Naive thymus-derived CD4-positive, alpha-beta T cell (primary cell): ENCODE data around the gene PIM3. TPM values are rescaled to one million over a fixed set of nuclear protein-coding genes. Genes with fewer than 3 reads are reported as not detected.
"Not testable (repeated sequence)": the region's sequence is repeated elsewhere in the genome, so short reads cannot be mapped to it uniquely, and the experiment has no call there.

Experiments
- ATAC-seq: fragments of 150-1000 bp; cut with Tn5 transposase; 2 replicates; pipeline ENCODE4 v1.10.0; 2021; ENCODE audit warnings: mild to moderate bottlenecking, moderate library complexity
- CTCF ChIA-PET: fragments of 350-600 bp; sonication (Branson Sonifier 250); formaldehyde crosslinking; loops from one replicate; lab custom pipeline; 2021; ENCODE audit warnings: antibody characterized with exemption; lab: Charles Lee
- POLR2A ChIA-PET: fragments of 350-600 bp; sonication (Branson Sonifier 250); formaldehyde crosslinking; loops from one replicate; lab custom pipeline; 2021; ENCODE audit warnings: antibody characterized with exemption, inconsistent platforms; lab: Charles Lee
- DNase-seq, 9 donors: peaks; one replicate each; pipeline versions ENCODE4 v3.0.0 to v3.0.0-alpha.2; 2020 to 2022; ENCODE audit warnings: mixed read lengths in 1 of 9
- H3K27ac ChIP-seq: one replicate; pipeline ENCODE4 v1.7.0; 2013; ENCODE audit warnings: mild to moderate bottlenecking, low read depth, low read length, moderate library complexity
- H3K27me3 ChIP-seq, 2 donors: one replicate each; pipeline ENCODE4 v1.7.0; 2013; ENCODE audit warnings: low read length in 2 of 2, mild to moderate bottlenecking in 2 of 2, moderate library complexity in 2 of 2; ENCODE audit not compliant: control insufficient read depth in 2 of 2, insufficient read depth in 2 of 2
- H3K36me3 ChIP-seq, 3 experiments: 1 replicate in 2 of 3; 2 replicates in 1 of 3; pipeline ENCODE4 v1.7.0; 2013; ENCODE audit warnings: low read length in 3 of 3, mild to moderate bottlenecking in 3 of 3, moderate library complexity in 1 of 3; ENCODE audit not compliant: insufficient read depth in 3 of 3, control insufficient read depth in 2 of 3
- H3K4me1 ChIP-seq, 2 donors: one replicate each; pipeline ENCODE4 v1.7.0; 2013; ENCODE audit warnings: low read length in 2 of 2, mild to moderate bottlenecking in 2 of 2, moderate library complexity in 1 of 2; ENCODE audit not compliant: control insufficient read depth in 2 of 2, insufficient read depth in 2 of 2
- H3K4me3 ChIP-seq: 2 replicates; pipeline ENCODE4 v1.7.0; 2013; ENCODE audit warnings: mild to moderate bottlenecking, low read length
- H3K9me3 ChIP-seq, 3 experiments: 1 replicate in 2 of 3; 2 replicates in 1 of 3; pipeline ENCODE4 v1.7.0; 2013; ENCODE audit warnings: low read length in 3 of 3; ENCODE audit not compliant: control insufficient read depth in 2 of 3
- H3K27ac Mint-ChIP-seq, 9 donors: one replicate each; pipeline ENCODE4 v1.8.0; 2020 to 2022; ENCODE audit warnings: mixed read lengths in 9 of 9, mild to moderate bottlenecking in 8 of 9, moderate library complexity in 5 of 9, inconsistent platforms in 2 of 9
- H3K27me3 Mint-ChIP-seq, 5 donors: one replicate each; pipeline ENCODE4 v1.8.0; 2021 to 2022; ENCODE audit warnings: mixed read lengths in 5 of 5, mild to moderate bottlenecking in 1 of 5
- H3K36me3 Mint-ChIP-seq, 5 donors: one replicate each; pipeline ENCODE4 v1.8.0; 2020 to 2022; ENCODE audit warnings: mixed read lengths in 5 of 5, mild to moderate bottlenecking in 3 of 5, inconsistent platforms in 1 of 5
- H3K4me1 Mint-ChIP-seq, 7 donors: one replicate each; pipeline ENCODE4 v1.8.0; 2020 to 2022; ENCODE audit warnings: mixed read lengths in 7 of 7, mild to moderate bottlenecking in 3 of 7, inconsistent platforms in 1 of 7
- H3K4me3 Mint-ChIP-seq, 10 donors: one replicate each; pipeline ENCODE4 v1.8.0; 2020 to 2022; ENCODE audit warnings: mild to moderate bottlenecking in 10 of 10, mixed read lengths in 10 of 10, moderate library complexity in 6 of 10, inconsistent platforms in 2 of 10
- H3K9me3 Mint-ChIP-seq, 11 donors: one replicate each; pipeline ENCODE4 v1.8.0; 2020 to 2022; ENCODE audit warnings: mixed read lengths in 11 of 11, mild to moderate bottlenecking in 4 of 11, inconsistent platforms in 1 of 11, moderate library complexity in 1 of 11
- intact Hi-C, 2 donors: fragments of 100-400 bp; cut with micrococcal nuclease; formaldehyde crosslinking; loops; one replicate each; pipeline ENCODE4 v1.15.1; 2023
- polyA plus RNA-seq, 2 donors: library from polyadenylated mRNA; unstranded; fragments of 300-500 nt; fragmentation: Illumina TruSeq; gene quantifications; one replicate each; pipeline ENCODE4 v1.2.3, GENCODE V29; 2021
- total RNA-seq, 6 experiments: library from RNA in 5 of 6; stranded (reverse) in 5 of 6; gene quantifications; 1 replicate in 5 of 6; 2 replicates in 1 of 6; pipeline ENCODE4 v1.2.3 and lab custom pipeline; 2021 to 2026

The PIM3 gene
- total and polyA plus RNA-seq, 7 experiments from 2014 or later: 21.3 to 164 (median 54.6) TPM

GRCh38 chr22:49943771-49944398 is 16.7 kb upstream of the PIM3 start:
- H3K36me3 ChIP-seq: no peaks in the 10 kb centered on the region
- CTCF ChIA-PET: no interaction called here
- no peaks in the 10 kb centered on the region for H3K27me3 ChIP-seq
- peaks cover 0 to 5% (median 0%) of the 10 kb centered on the region in 5 donors for H3K36me3 Mint-ChIP-seq
- peaks cover 0 to 16% (median 0%) of the 10 kb centered on the region in 11 donors for H3K9me3 Mint-ChIP-seq
- no peak overlapping the region for H3K4me3 Mint-ChIP-seq
- peak overlapping the region; percentile 86 for H3K27ac ChIP-seq
- intact Hi-C loops: no loop called here
- no peaks in the 10 kb centered on the region for H3K9me3 ChIP-seq
- H3K4me3 ChIP-seq: no peak overlapping the region
- H3K27ac Mint-ChIP-seq: peak overlapping the region in 7 of 9 donors; percentile 29 to 99 (median 60)
- DNase-seq (no peak), ATAC-seq (no peak)
- H3K27me3 Mint-ChIP-seq: no peaks in the 10 kb centered on the region
- peaks cover 8 to 23% (median 13%) of the 10 kb centered on the region in 7 donors for H3K4me1 Mint-ChIP-seq
- POLR2A ChIA-PET: interaction anchor here (0.8 to 1.0 kb wide), 2 partner anchors 27 to 105 kb away, joined by 3 to 5 read pairs; no protein-coding TSS in a partner anchor
- peaks cover 9 to 18% of the 10 kb centered on the region in 2 donors for H3K4me1 ChIP-seq

GRCh38 chr22:49944399-49944891 is 16.1 kb upstream of the PIM3 start:
- peaks cover 9 to 18% of the 10 kb centered on the region in 2 donors for H3K4me1 ChIP-seq
- no peaks in the 10 kb centered on the region for H3K36me3 ChIP-seq
- ChIA-PET POLR2A (interaction anchor here (0.8 to 0.9 kb wide), 2 partner anchors 25 to 26 kb away, joined by 3 read pairs; no protein-coding TSS in a partner anchor), CTCF (no interaction called here)
- Mint-ChIP-seq H3K27me3 (no peaks in the 10 kb centered on the region), H3K36me3 (peaks cover 0 to 5% (median 0%) of the 10 kb centered on the region in 5 donors), H3K4me3 (no peak overlapping the region), H3K27ac (peak overlapping the region in 6 of 9 donors; percentile 42 to 99 (median 82)), H3K9me3 (peaks cover 0 to 16% (median 0%) of the 10 kb centered on the region in 11 donors), H3K4me1 (peaks cover 8 to 20% (median 12%) of the 10 kb centered on the region in 7 donors)
- no peaks in the 10 kb centered on the region for H3K27me3 ChIP-seq
- DNase-seq: no peak
- intact Hi-C loops: no loop called here
- ATAC-seq: no peak
- H3K9me3 ChIP-seq: no peaks in the 10 kb centered on the region
- peak overlapping the region; percentile 86 for H3K27ac ChIP-seq
- H3K4me3 ChIP-seq: no peak overlapping the region

- not testable (repeated sequence) for H3K27me3 ChIP-seq, H3K4me3 ChIP-seq, H3K36me3 ChIP-seq, H3K27me3 Mint-ChIP-seq, H3K9me3 ChIP-seq, H3K36me3 Mint-ChIP-seq
- Mint-ChIP-seq H3K9me3 (peaks cover 0 to 16% (median 0%) of the 10 kb centered on the region in 11 donors), H3K4me3 (peak overlapping the region in 8 of 10 donors; percentile 20 to 80 (median 60)), H3K27ac (peak overlapping the region; percentile 86 to 99 (median 97)), H3K4me1 (peaks cover 8 to 19% (median 12%) of the 10 kb centered on the region in 7 donors)
- peaks cover 9 to 18% of the 10 kb centered on the region in 2 donors for H3K4me1 ChIP-seq
- ATAC-seq (peak; percentile 65), DNase-seq (peak in 7 of 9 donors; percentile 67 to 87 (median 80))
- H3K27ac ChIP-seq: peak overlapping the region; percentile 86
- CTCF ChIA-PET: interaction anchor here (0.5 kb wide), 1 partner anchor 259 kb away, joined by 6 read pairs; no protein-coding TSS in a partner anchor
- intact Hi-C loops: loop anchor here (1.0 kb wide), 2 partner anchors 9 to 15 kb away; partner anchors contain the start of gene PIM3 (in 2 of the 2)
- POLR2A ChIA-PET: interaction anchor here (0.6 to 2.0 kb wide), 5 partner anchors 9 to 73 kb away, joined by 3 to 11 read pairs (median 3); partner anchors contain the start of gene PIM3
These were observed 15.4 kb upstream of the PIM3 start for GRCh38 chr22:49945042-49945794.

- ATAC-seq: no peak
These were observed 13.8 kb upstream of the PIM3 start for GRCh38 chr22:49946612-49947295.

GRCh38 chr22:49947296-49947622 is 13.3 kb upstream of the PIM3 start:
- H3K27ac ChIP-seq: peak overlapping the region; percentile 86
- no peak for DNase-seq
- no peak overlapping the region for H3K4me3 Mint-ChIP-seq

More at GRCh38 chr22:49946612-49947295, 13.8 kb upstream of the PIM3 start:
- H3K9me3 ChIP-seq: no peaks in the 10 kb centered on the region
- Mint-ChIP-seq H3K27ac (peak overlapping the region in 8 of 9 donors; percentile 14 to 99 (median 98)), H3K27me3 (no peaks in the 10 kb centered on the region), H3K4me1 (peaks cover 5 to 18% (median 9%) of the 10 kb centered on the region in 7 donors), H3K9me3 (peaks cover 0 to 7% (median 0%) of the 10 kb centered on the region in 11 donors), H3K36me3 (peaks cover 0 to 5% (median 0%) of the 10 kb centered on the region in 5 donors), H3K4me3 (no peak overlapping the region)
- DNase-seq: no peak
- CTCF ChIA-PET: interaction anchor here (1.0 to 1.2 kb wide), 2 partner anchors 17 to 18 kb away, joined by 3 read pairs; no protein-coding TSS in a partner anchor
- intact Hi-C loops: no loop called here
- H3K4me3 ChIP-seq: no peak overlapping the region
- POLR2A ChIA-PET: interaction anchor here (0.8 to 2.0 kb wide), 4 partner anchors 10 to 29 kb away, joined by 3 to 11 read pairs (median 4); partner anchors contain the start of genes ALG12, CRELD2 and PIM3
- H3K27ac ChIP-seq: peak overlapping the region; percentile 86
- peaks cover 9 to 18% of the 10 kb centered on the region in 2 donors for H3K4me1 ChIP-seq
- no peaks in the 10 kb centered on the region for H3K36me3 ChIP-seq
- no peaks in the 10 kb centered on the region for H3K27me3 ChIP-seq

More at GRCh38 chr22:49947296-49947622, 13.3 kb upstream of the PIM3 start:
- CTCF ChIA-PET: no interaction called here
- Histone ChIP-seq H3K36me3 (no peaks in the 10 kb centered on the region), H3K27me3 (no peaks in the 10 kb centered on the region), H3K4me1 (peaks cover 9 to 18% of the 10 kb centered on the region in 2 donors), H3K4me3 (no peak overlapping the region), H3K9me3 (no peaks in the 10 kb centered on the region)
- Mint-ChIP-seq H3K4me1 (peaks cover 5 to 18% (median 9%) of the 10 kb centered on the region in 7 donors), H3K9me3 (peaks cover 0 to 7% (median 0%) of the 10 kb centered on the region in 11 donors), H3K36me3 (peaks cover 0 to 5% (median 0%) of the 10 kb centered on the region in 5 donors), H3K27ac (no peak overlapping the region), H3K27me3 (no peaks in the 10 kb centered on the region)
- no peak for ATAC-seq
- POLR2A ChIA-PET: interaction anchor here (0.8 to 2.0 kb wide), 4 partner anchors 12 to 29 kb away, joined by 3 to 14 read pairs (median 8); partner anchors contain the start of genes ALG12, CRELD2 and PIM3
- intact Hi-C loops: no loop called here
